NK-92 treated with Interleukin-12 subunit alpha and Interleukin-12 subunit beta, amount 100 ng/mL, for 24 hours (cell line): ENCODE data around the gene MFSD6L.

Source experiments
- DNase-seq: peaks from one replicate; lab custom pipeline; 2025; lab: John Stamatoyannopoulos, UW

Gene MFSD6L

DNA sequence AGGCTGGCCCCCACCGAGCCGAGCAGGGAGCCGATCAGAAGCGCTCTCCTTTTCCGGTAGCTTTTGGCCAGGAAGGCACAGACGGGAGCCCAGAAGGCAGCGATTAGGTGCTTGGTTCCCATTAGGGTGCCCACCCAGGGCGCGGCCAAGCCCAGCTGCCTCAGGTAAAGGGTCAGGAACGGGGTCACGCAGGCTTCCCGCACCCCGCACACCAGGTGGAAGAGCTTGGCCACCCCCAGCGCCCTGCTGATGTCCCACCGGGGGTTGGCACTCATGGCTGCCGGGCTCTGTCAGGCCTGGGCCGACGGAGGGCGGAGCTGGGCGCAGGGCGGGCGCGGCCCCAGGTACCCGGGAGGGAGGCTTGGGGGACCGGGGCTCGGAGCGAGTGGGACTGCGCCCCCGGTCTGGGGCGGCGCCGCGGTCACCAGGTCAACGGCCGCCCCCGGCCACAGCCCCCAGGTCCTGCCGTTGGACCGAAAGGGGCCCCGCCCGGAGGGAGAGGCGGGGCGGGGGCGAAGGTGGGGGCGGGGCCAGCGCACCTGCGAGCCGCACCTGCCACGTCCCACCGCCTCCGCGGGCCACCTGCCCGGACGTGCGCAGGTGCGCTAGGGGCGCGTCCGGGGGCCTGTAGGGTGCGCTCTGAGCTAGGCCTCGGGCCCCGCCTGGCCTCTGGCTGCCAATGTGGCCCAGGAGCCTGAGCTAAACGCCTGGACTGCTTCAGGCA, at the start of gene MFSD6L:
TSS of gene MFSD6L (minus strand) at position 520 of the 724 bp plus-strand sequence. CDS start at position 275, 245 bp downstream.
- no peak for DNase-seq

GRCh38 chr17:8847891-8848290, 48.7 kb upstream of the MFSD6L start:
- DNase-seq, result no peak

- DNase-seq, result no peak
These were observed 47.6 kb upstream of the MFSD6L start for GRCh38 chr17:8846768-8847211.

DNA sequence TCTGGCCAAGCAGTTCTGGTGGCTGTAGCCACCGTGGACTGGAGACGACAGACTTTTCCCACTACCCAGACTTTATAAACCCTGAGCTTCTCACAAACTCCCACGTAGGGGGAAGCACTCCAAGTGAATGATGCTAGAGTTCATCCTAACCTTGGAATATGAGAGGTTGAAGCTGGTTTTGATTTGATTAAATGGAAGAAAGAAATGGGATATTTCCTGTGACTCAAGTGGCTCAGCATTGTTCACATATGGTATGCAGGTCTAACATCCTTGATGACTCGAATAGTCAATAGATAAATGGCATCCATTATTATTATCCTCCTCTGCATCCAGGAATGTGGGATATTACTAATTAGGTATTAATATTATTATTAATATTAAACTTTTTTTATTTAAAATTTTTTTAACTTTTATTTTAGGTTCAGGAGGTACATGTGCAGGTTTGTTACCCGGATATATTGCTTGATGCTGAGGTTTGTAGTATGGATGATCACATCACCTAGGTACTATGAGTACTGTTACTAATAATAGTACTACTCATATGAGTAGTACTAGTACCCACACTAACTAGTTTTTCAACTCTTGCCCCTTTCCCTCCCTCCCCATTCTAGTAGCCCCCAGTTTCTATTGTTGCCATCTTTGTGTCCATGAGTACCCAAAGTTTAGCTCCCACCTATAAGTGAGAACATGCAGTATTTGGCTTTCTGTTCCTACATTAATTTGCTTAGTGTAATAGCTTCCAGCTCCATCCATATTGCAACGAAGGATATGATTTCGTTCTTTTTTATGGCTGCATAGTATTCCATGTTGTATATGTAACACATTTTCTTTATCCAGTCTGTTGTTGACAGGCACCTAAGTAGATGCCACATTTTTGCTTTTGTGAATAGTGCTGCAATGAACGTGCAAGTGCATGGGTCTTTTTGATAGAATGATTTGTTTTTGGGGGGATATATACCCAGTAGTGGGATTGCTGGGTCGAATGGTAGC, 45.4 kb upstream of the MFSD6L start:
- no peak for DNase-seq

DNA sequence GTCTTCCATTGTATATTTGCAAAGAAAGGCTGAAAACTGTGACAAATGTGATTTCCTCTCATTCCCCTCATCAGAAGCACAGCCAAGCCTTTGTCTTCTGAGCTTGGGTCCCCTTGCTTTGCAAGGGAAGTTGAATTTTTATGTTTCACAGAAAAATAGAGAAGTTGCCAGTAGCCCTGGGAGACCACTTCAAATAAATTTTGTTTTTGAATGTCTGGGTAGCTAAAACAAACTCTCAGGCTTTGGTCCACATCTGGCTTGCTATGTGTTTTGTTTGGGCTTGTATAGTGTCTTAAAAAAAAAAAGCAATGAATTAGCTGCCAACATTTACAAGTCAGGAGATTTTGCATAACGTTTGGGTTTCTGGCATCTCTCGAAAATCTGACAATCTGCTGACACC, 44.2 kb upstream of the MFSD6L start:
- no peak for DNase-seq

- no peak for DNase-seq
These were observed 42.7 kb upstream of the MFSD6L start for GRCh38 chr17:8841844-8842243.

DNA sequence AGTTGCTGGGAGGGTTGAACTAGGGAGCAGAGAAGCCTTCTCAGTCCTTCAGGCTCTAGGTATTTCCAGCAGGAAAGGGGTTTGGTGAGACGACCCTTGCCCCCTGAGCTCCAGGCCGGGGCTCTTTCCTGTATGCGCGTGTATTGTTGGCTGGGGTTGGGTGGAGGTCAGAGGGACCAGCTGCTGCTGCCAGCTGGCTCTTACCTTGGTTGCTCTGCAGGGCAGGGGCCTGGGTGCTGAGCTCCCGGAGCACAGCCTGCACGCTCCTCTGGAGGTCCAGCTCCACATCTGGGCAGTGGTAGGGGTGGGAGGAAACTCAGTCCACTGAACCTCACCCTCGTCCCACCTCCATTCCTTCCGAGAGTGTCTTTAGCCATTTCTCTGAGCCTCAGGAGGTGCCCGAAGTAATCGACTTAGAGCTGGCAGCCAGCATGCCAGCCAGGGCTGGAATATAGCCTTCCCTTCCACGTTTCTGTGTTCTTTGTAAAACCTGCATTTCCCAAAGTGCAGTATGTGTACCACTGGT, 40.3 kb upstream of the MFSD6L start:
- no peak for DNase-seq

- no peak for DNase-seq
These were observed 39.5 kb upstream of the MFSD6L start for GRCh38 chr17:8838551-8839095.

- no peak for DNase-seq
These were observed 38.5 kb upstream of the MFSD6L start for GRCh38 chr17:8837563-8838075.

DNA sequence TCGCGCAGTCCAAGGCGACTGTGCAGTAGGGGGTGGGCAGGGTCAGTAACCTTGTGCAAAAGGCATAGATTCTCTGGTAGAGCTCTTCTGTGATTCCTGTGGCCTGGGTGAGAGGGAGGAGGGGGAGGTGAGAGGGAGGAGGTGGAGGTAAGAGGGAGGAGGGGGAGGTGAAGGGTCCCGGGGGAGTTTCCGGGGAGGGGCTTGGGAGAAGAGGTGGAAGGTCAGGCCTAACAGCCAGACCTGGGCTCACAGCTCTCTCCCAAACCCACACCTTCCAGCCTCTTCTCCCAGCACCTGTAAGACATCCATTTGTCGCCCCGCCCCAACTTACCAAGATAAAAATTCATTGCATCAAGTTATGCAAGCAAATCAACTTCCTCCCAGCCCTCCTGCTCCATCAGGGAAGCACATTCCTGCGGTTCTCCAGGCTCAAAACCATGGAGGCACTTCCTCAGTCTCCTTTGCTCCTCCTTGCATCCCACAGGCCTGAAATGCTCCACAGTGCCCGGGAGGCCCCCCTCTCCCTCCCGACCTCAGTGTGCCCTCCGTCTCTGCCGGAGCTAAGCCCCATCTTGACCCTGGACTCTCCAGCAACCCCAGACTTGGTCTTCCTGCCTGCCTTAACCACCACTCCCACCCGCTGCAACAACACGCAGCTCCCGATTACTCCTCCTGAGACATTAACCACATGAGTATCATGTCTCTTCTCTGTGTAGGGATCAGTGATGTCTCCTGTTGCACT, 37.8 kb upstream of the MFSD6L start:
- DNase-seq, result no peak

DNA sequence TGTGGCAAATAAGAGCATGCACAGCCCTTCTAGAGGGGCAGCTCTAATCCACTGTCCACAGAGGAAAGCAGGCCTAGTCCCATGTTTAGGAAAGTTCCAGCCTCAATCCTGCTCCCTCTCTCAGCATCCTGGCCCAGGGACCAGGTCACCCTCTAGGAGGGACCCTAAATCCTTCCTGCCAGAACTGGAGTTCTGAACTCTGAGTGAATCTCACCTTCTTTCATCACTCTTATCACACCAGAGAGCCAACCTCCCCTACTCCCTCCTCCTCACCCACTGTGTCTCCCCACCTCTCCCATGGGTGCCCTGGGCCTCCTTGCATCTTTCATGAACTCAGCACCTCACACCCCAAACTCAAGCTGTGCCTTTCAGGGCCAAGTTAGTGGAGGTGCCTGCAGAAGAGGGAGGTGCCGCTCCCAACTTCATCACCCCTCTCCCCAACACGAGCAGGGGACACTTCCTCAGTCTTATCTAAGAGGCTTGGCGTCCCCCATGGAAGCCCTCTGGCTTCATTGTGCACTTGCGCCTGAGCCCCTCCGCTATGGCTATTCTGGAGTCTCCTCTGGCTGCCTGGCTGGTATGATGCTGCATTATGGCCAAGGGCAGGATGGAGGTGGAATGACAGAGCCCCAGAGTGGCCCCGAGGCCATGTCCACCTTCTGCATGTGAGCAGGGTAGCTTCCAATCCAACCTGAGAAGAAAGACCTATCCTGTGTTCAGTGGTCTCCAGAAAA, 36.6 kb upstream of the MFSD6L start:
- DNase-seq, result no peak

- no peak for DNase-seq
These were observed 35.9 kb upstream of the MFSD6L start for GRCh38 chr17:8835106-8835505.

DNA sequence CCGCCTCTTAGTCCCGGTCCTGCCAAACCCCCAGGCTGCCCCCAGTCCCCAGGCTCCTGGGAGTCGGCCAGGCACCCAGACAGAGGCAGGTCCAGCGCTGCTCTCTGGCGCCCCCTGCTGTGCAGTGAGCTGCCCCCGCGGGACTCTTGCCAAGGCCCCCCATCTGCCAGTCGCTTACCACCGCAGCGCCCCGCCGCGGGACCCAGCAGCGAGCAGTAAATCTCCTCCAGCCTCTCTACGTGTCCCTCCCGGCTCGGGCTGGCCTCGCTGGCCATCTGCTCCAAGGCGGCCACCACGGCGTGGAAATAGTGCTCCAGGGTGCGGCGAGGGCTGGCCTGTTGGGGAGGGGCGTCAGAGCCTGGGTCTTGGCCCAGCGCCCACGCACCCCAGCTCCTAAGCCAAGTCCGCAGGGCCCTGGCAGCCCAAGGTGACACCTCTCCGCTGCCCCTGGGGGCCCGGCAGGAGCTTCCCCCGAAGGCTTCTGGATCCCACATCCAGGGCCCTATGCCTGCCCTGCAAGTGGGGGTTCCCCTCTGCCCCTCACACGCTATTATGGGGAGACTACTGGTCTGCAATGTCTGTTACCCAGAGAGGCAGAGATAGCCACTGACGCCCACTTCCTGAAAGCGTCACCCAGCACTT, 33.7 kb upstream of the MFSD6L start:
- no peak for DNase-seq

GRCh38 chr17:8831234-8831849, 32.2 kb upstream of the MFSD6L start:
- no peak for DNase-seq

DNA sequence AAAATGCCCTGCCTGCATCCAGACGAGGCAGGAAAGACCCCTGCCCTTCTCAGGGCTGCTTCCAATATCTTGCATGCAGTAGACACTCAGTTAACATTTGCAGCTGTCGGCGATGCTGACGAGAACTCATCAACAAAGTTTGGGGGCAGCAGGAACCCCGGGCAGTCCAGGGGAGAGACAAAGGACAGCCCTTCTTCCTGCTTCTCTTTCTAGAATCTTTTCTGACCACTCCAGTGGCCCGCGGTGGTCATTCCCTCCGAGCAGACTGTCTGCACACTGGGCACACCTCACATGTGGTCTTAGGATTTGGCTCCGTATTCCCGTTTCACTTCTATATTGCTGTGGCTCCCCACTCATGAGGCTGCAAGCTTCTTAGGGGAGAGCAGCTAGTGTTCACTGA, 31.0 kb upstream of the MFSD6L start:
- no peak for DNase-seq

DNA sequence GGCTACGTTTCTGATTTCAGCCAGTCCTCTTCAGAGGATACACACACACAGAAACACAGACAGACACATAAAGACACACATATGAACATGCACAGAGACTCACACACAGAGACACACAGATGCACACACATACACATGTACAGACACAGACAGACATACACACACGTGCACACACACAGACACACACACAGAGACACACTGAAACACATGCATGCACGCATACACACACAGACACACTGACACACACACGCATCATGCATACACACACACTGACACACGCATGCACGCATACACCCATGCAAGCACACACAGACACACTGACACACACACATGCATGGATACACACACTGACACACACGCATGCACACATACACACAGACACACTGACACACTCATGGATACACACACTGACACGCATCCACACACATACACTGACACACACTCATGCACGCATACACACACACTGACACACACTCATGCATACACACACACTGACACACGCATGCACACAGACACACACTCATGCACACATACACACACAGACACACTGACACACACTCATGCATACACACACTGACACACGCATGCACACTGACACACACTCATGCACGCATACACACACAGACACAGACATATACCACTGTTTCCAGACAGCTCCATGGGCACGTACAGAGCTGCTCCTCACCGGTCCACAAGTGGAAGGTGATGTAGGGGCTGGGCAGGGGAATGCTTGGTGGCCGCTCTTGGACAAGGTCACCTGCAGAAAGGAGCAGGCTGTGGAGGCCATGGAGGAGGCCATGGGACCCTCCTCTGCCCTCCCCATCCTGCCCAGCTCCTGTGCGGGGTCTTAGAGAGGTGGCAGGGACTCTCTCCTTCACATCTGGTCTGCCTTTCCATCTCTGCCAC, 30.1 kb upstream of the MFSD6L start:
- no peak for DNase-seq

- no peak for DNase-seq
These were observed 29.3 kb upstream of the MFSD6L start for GRCh38 chr17:8828517-8828875.

GRCh38 chr17:8826808-8827435, 27.8 kb upstream of the MFSD6L start:
- DNase-seq, result no peak
